ENCODE results near the gene FGFRL1.

FGFRL1 gene

GRCh38 chr4:1074077-1074476, 62.7 kb downstream of the FGFRL1 start:
- TF ChIP-seq CTCF (IDR thresholded peaks at IDR 0.05; ENCODE audit: insufficient read depth, low read depth, low read length, missing control alignments), result no peak
- no peak for DNase-seq (ENCODE audit: low read depth)
- no peak overlapping the region for H3K4me3 ChIP-seq (ENCODE audit: low read depth, low read length)

GRCh38 chr4:1075225-1075624, 63.8 kb downstream of the FGFRL1 start:
- no peak for TF ChIP-seq CTCF (IDR thresholded peaks at IDR 0.05; ENCODE audit: insufficient read depth, low read depth, low read length, missing control alignments)
- no peak for DNase-seq (ENCODE audit: low read depth)
- H3K4me3 ChIP-seq (ENCODE audit: low read depth, low read length), result no peak overlapping the region

GRCh38 chr4:1075809-1076699, 64.6 kb downstream of the FGFRL1 start:
- TF ChIP-seq CTCF (IDR thresholded peaks at IDR 0.05; ENCODE audit: insufficient read depth, low read depth, low read length, missing control alignments), result no peak
- DNase-seq (ENCODE audit: low read depth), result no peak
- H3K4me3 ChIP-seq (ENCODE audit: low read depth, low read length), result no peak overlapping the region

Measured in GM12865 (cell line).